ENCODE data around the gene LRMDA. TPM values are rescaled to one million over a fixed set of nuclear protein-coding genes. Genes with fewer than 3 reads are reported as not detected.

The LRMDA gene
- total and polyA plus RNA-seq, 2 of the 8 experiments (the other 6 are each of a cell fraction or from before 2014, with no cell fraction given) = 0.86 to 2.8 TPM

DNA sequence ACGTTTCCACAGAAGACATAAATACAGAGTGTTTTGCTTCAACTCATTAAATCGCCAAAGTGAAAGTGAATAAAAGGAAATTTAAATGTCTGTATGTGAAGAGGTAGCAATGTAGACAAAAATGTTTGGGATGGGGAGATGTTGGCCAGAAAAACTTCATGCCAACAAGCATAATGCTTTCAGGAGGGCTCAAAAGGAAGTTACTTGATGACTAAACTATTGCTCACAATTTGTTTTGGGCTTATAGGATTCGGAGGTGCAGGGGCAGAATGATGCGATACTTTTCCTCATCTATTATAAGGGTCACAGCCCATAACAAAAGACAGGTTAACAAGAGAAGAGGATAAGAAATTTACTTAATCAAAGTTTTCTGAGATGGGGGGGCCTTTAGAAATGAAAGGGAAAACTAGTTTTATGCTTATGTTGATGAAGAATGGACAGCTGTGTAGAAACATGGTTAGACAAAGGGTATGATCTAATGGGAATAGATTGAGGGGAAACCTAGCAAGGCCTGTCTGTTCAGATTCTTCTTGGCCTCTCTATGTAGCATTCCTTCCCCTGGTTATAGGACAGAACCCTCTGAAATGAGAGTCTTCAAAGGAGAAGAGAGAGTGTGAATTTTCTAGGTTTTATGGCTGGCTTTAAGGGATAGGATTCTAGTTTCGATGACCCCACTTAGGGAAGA lies 898.6 kb downstream of the LRMDA start:
- FAIRE-seq = no peak
- no peak overlapping the region for H3K27ac ChIP-seq (ENCODE audit: low read depth, low read length)
- CTCF ChIA-PET (ENCODE audit: partially characterized antibody) = interaction anchor here (1.2 kb wide), 1 partner anchor 217 kb away, joined by 3 read pairs; no protein-coding TSS in a partner anchor
- no peak for TF ChIP-seq NRF1 (IDR thresholded peaks at IDR 0.05; ENCODE audit: low read depth, low read length)
- no peak for TF ChIP-seq TAF7 (optimal IDR thresholded peaks at IDR 0.05; ENCODE audit: borderline replicate concordance, low read depth, low read length)
- no peak for TF ChIP-seq EGR1 (IDR thresholded peaks at IDR 0.05; ENCODE audit: borderline replicate concordance, low read depth, low read length)
- TF ChIP-seq HDAC6 (IDR thresholded peaks at IDR 0.05; ENCODE audit: low read depth, low read length) = no peak
- TF ChIP-seq SIX5 (IDR thresholded peaks at IDR 0.05; ENCODE audit: low read depth, low read length) = no peak
- no peak for TF ChIP-seq RNF2 (IDR thresholded peaks at IDR 0.05; ENCODE audit: borderline replicate concordance, low read depth, low read length, missing control alignments, poor library complexity, severe bottlenecking)
- TF ChIP-seq CBX8 (IDR thresholded peaks at IDR 0.05; ENCODE audit: borderline replicate concordance, low read depth, low read length) = no peak
- no peak for TF ChIP-seq TBP (IDR thresholded peaks at IDR 0.05; ENCODE audit: low read depth, low read length)
- no peak for TF ChIP-seq RXRA (IDR thresholded peaks at IDR 0.05; ENCODE audit: insufficient read depth, low read depth, low read length)
- no peak for TF ChIP-seq SRF (IDR thresholded peaks at IDR 0.05; ENCODE audit: low read depth, low read length)
- no peak for TF ChIP-seq JUND (IDR thresholded peaks at IDR 0.05; ENCODE audit: low read length)
- no peak for TF ChIP-seq CREB1 (IDR thresholded peaks at IDR 0.05)
- TF ChIP-seq SIRT6 (IDR thresholded peaks at IDR 0.05; ENCODE audit: low read length) = no peak
- TF ChIP-seq GTF2F1 (IDR thresholded peaks at IDR 0.05; ENCODE audit: borderline replicate concordance, low read depth, low read length) = no peak

More for the DNA sequence above, 898.6 kb downstream of the LRMDA start:
- Histone ChIP-seq H4K8ac (ENCODE audit: extremely low read depth, insufficient read depth, low read length) (no peak overlapping the region), H3K4me2 (ENCODE audit: insufficient read depth in 1 of 2, low read depth in 2 of 2, low read length in 2 of 2) (no peak overlapping the region), H2BK15ac (ENCODE audit: low read length) (no peak overlapping the region), H4K91ac (replicated peaks; ENCODE audit: insufficient read length, low read length) (no peak overlapping the region), H4K20me1 (replicated peaks in 1 of 2; ENCODE audit: control insufficient read depth in 1 of 2, insufficient read depth in 2 of 2, low read length in 2 of 2) (no peaks in the 10 kb centered on the region), H3K79me1 (ENCODE audit: low read depth, low read length) (no peaks in the 10 kb centered on the region), H3K4me3 (ENCODE audit: extremely low read depth in 1 of 4, insufficient read depth in 2 of 4, low read depth in 3 of 4, low read length in 4 of 4) (no peak overlapping the region), H3K18ac (ENCODE audit: extremely low read depth, low read length) (no peak overlapping the region), H3K9ac (replicated peaks in 1 of 4; ENCODE audit: extremely low read depth in 1 of 4, low read depth in 3 of 4, low read length in 3 of 4) (no peak overlapping the region), H2AFZ (ENCODE audit: low read length) (no peak overlapping the region), H3K9me3 (ENCODE audit: insufficient read depth in 2 of 2, low read depth in 1 of 2, low read length in 1 of 2) (no peaks in the 10 kb centered on the region; a peak in 1 of 4 replicates), H3K4ac (replicated peaks; ENCODE audit: insufficient read length, low read depth, low read length) (no peak overlapping the region), H3K4me1 (replicated peaks in 1 of 4; ENCODE audit: control insufficient read depth in 3 of 4, insufficient read depth in 4 of 4, low read length in 3 of 4) (no peaks in the 10 kb centered on the region; a peak in 1 of 7 replicates), H3K79me2 (ENCODE audit: control insufficient read depth in 1 of 2, insufficient read depth in 2 of 2, low read length in 2 of 2) (no peaks in the 10 kb centered on the region), H3K23ac (ENCODE audit: insufficient read length) (no peak overlapping the region), H2BK12ac (ENCODE audit: low read depth, low read length) (no peak overlapping the region), H3K36me3 (ENCODE audit: control insufficient read depth in 2 of 4, insufficient read depth in 4 of 4, low read length in 3 of 4) (no peaks in the 10 kb centered on the region), H3K56ac (replicated peaks; ENCODE audit: insufficient read length, low read depth, low read length) (no peak overlapping the region), H2BK120ac (replicated peaks; ENCODE audit: low read depth, low read length) (no peak overlapping the region), H3K23me2 (ENCODE audit: low read depth, low read length) (no peaks in the 10 kb centered on the region), H2BK20ac (ENCODE audit: low read length) (no peak overlapping the region), H2BK5ac (ENCODE audit: low read depth, low read length) (no peak overlapping the region), H3K27me3 (replicated peaks in 1 of 4; ENCODE audit: control insufficient read depth in 3 of 4, extremely low read depth in 1 of 4, insufficient read depth in 3 of 4, low read length in 3 of 4) (no peaks in the 10 kb centered on the region), H4K5ac (ENCODE audit: insufficient read length, low read depth, low read length) (no peak overlapping the region), H2AK5ac (ENCODE audit: low read depth, low read length) (no peak overlapping the region), H3K14ac (ENCODE audit: insufficient read length) (no peak overlapping the region)
- WGBS, 2 experiments (ENCODE audit: extremely low coverage in 1 of 2, insufficient coverage in 1 of 2, insufficient read length in 1 of 2, insufficient replicate concordance in 2 of 2, low coverage in 1 of 2, low lambda C conversion rate in 2 of 2, missing lambda C conversion rate in 1 of 2) = 93% methylated on average over 5 of the region's 5 CpGs; no CpG with 5 or more reads in 1 of the 2 experiments
- no peak for DNase-seq (ENCODE audit: low read depth in 1 of 2, low spot score in 2 of 2)
- POLR2A ChIA-PET (ENCODE audit: partially characterized antibody) = no interaction called here
